ENCODE results near the gene NLRP1.
A peak's percentile ranks its signal among the peaks of the same experiment; 100 is the strongest.

Gene NLRP1

GRCh38 chr17:5492970-5493369 lies 91.3 kb downstream of the NLRP1 start:
- TF ChIP-seq EZH2 (IDR thresholded peaks at IDR 0.05; ENCODE audit: borderline replicate concordance, low read depth, low read length, severe bottlenecking) = no peak
- TF ChIP-seq CTCF (IDR thresholded peaks at IDR 0.05; ENCODE audit: borderline replicate concordance, extremely low read depth, low read length, poor library complexity, severe bottlenecking) = no peak
- Histone ChIP-seq H3K27ac (ENCODE audit: low read length) (no peak overlapping the region), H3K9ac (ENCODE audit: low read depth, low read length) (no peak overlapping the region), H3K9me3 (ENCODE audit: insufficient read depth, low read length, severe bottlenecking) (no peaks in the 10 kb centered on the region), H3K36me3 (ENCODE audit: insufficient read depth, low read length) (peaks cover 26% of the 10 kb centered on the region), H3K4me2 (ENCODE audit: insufficient read depth, low read length) (no peak overlapping the region), H3K79me2 (ENCODE audit: insufficient read depth, low read length) (peaks cover 17% of the 10 kb centered on the region), H4K20me1 (ENCODE audit: insufficient read depth, low read length) (peaks cover 30% of the 10 kb centered on the region), H2AFZ (ENCODE audit: low read depth, low read length) (no peak overlapping the region), H3K4me3 (ENCODE audit: low read depth in 1 of 2, low read length in 2 of 2) (no peak overlapping the region), H3K27me3 (ENCODE audit: insufficient read depth, low read length, poor library complexity) (no peaks in the 10 kb centered on the region), H3K4me1 (ENCODE audit: insufficient read depth, low read length) (peaks cover 9% of the 10 kb centered on the region)
- DNase-seq (no peak), ATAC-seq (ENCODE audit: insufficient read depth, low read depth) (no peak)

- Histone ChIP-seq H3K27ac (ENCODE audit: low read length) (no peak overlapping the region), H3K36me3 (ENCODE audit: insufficient read depth, low read length) (peaks cover 48% of the 10 kb centered on the region), H3K4me2 (ENCODE audit: insufficient read depth, low read length) (no peak overlapping the region), H3K4me1 (ENCODE audit: insufficient read depth, low read length) (peaks cover 38% of the 10 kb centered on the region), H3K9ac (ENCODE audit: low read depth, low read length) (no peak overlapping the region), H4K20me1 (ENCODE audit: insufficient read depth, low read length) (peaks cover 42% of the 10 kb centered on the region), H3K4me3 (ENCODE audit: low read depth in 1 of 2, low read length in 2 of 2) (no peak overlapping the region), H3K9me3 (ENCODE audit: insufficient read depth, low read length, severe bottlenecking) (no peaks in the 10 kb centered on the region), H3K27me3 (ENCODE audit: insufficient read depth, low read length, poor library complexity) (no peaks in the 10 kb centered on the region), H3K79me2 (ENCODE audit: insufficient read depth, low read length) (peaks cover 54% of the 10 kb centered on the region), H2AFZ (ENCODE audit: low read depth, low read length) (no peak overlapping the region)
- no peak for TF ChIP-seq EZH2 (IDR thresholded peaks at IDR 0.05; ENCODE audit: borderline replicate concordance, low read depth, low read length, severe bottlenecking)
- TF ChIP-seq CTCF (IDR thresholded peaks at IDR 0.05; ENCODE audit: borderline replicate concordance, extremely low read depth, low read length, poor library complexity, severe bottlenecking) = no peak
- DNase-seq = no peak
- no peak for ATAC-seq (ENCODE audit: insufficient read depth, low read depth)
These were observed 95.6 kb downstream of the NLRP1 start for GRCh38 chr17:5488752-5489151.

GRCh38 chr17:5486206-5487124 lies 97.8 kb downstream of the NLRP1 start, which contains the start of gene MIS12:
Gene MIS12 (plus strand): TSS chr17:5486566. CDS start chr17:5488863, 2,297 bp downstream.
- H3K4me1 ChIP-seq (ENCODE audit: insufficient read depth, low read length) = peaks cover 46% of the 10 kb centered on the region
- peak within 1 kb of the TSS; percentile 97 for H3K4me2 ChIP-seq (ENCODE audit: insufficient read depth, low read length)
- TF ChIP-seq CTCF (IDR thresholded peaks at IDR 0.05; ENCODE audit: borderline replicate concordance, extremely low read depth, low read length, poor library complexity, severe bottlenecking) = no peak
- TF ChIP-seq EZH2 (IDR thresholded peaks at IDR 0.05; ENCODE audit: borderline replicate concordance, low read depth, low read length, severe bottlenecking) = no peak
- H3K27me3 ChIP-seq (ENCODE audit: insufficient read depth, low read length, poor library complexity) = no peaks in the 10 kb centered on the region
- peaks cover 74% of the 10 kb centered on the region for H3K79me2 ChIP-seq (ENCODE audit: insufficient read depth, low read length)
- DNase-seq (peak; percentile 99), ATAC-seq (ENCODE audit: insufficient read depth, low read depth) (peak; percentile 94)
- H3K36me3 ChIP-seq (ENCODE audit: insufficient read depth, low read length) = peaks cover 68% of the 10 kb centered on the region
- H4K20me1 ChIP-seq (ENCODE audit: insufficient read depth, low read length) = peaks cover 43% of the 10 kb centered on the region
- H3K27ac ChIP-seq (ENCODE audit: low read length) = peak within 1 kb of the TSS; percentile 99
- no peaks in the 10 kb centered on the region for H3K9me3 ChIP-seq (ENCODE audit: insufficient read depth, low read length, severe bottlenecking)
- peak within 1 kb of the TSS; percentile 98 for H2AFZ ChIP-seq (ENCODE audit: low read depth, low read length)
- peak within 1 kb of the TSS; percentile 91 to 92 for H3K4me3 ChIP-seq (ENCODE audit: low read depth in 1 of 2, low read length in 2 of 2)
- peak within 1 kb of the TSS; percentile 93 for H3K9ac ChIP-seq (ENCODE audit: low read depth, low read length)

Data from DND-41 (cell line).